SJSA1 (cell line): ENCODE results near the gene TRIM58. TPM values are rescaled to one million over a fixed set of nuclear protein-coding genes. Genes with fewer than 3 reads are reported as not detected.

ENCODE experiments used
- DNase-seq, 2 experiments: peaks; one replicate each; pipeline ENCODE4 v3.0.0-alpha.2; 2015 to 2020; ENCODE audit warnings: low spot score in 2 of 2, low read depth in 1 of 2
- H3K27ac ChIP-seq: fragments of 250-450 bp; sonication (Bioruptor Pico); 2 replicates; pipeline ENCODE4 v1.5.1; 2020; ENCODE audit warnings: mild to moderate bottlenecking, moderate library complexity
- H3K27me3 ChIP-seq: fragments of 250-450 bp; sonication (Bioruptor Pico); replicated peaks from 2 replicates; pipeline ENCODE4 v1.5.1; 2020; ENCODE audit warnings: mild to moderate bottlenecking, moderate library complexity
- H3K36me3 ChIP-seq: fragments of 250-450 bp; sonication (Bioruptor Pico); 2 replicates; pipeline ENCODE4 v1.5.1; 2020; ENCODE audit warnings: mild to moderate bottlenecking
- H3K4me1 ChIP-seq: fragments of 250-450 bp; sonication (Bioruptor Pico); replicated peaks from 2 replicates; pipeline ENCODE4 v1.6.1; 2021; ENCODE audit warnings: mild to moderate bottlenecking
- H3K4me3 ChIP-seq: fragments of 250-450 bp; sonication (Bioruptor Pico); 2 replicates; pipeline ENCODE4 v1.5.1; 2020; ENCODE audit warnings: mild to moderate bottlenecking
- H3K9me3 ChIP-seq: fragments of 250-450 bp; sonication (Bioruptor Pico); replicated peaks from 2 replicates; pipeline ENCODE4 v1.5.1; 2020; ENCODE audit warnings: mild to moderate bottlenecking
- total RNA-seq: library from RNA; depleted of rRNA; stranded (reverse); fragments of >200 nt; shearing (Covaris generic); gene quantifications from 2 replicates; pipeline ENCODE4 v1.2.3, GENCODE V29; 2014

TRIM58 gene
- total RNA-seq, 1 experiment from 2014 or later = not detected

- no peak overlapping the region for H3K27ac ChIP-seq
- no peak overlapping the region for H3K4me3 ChIP-seq
- H3K27me3 ChIP-seq = no peaks in the 10 kb centered on the region
- H3K4me1 ChIP-seq = no peaks in the 10 kb centered on the region
- H3K9me3 ChIP-seq = peaks cover 11% of the 10 kb centered on the region; the same call in 1 of the 2 replicates
- H3K36me3 ChIP-seq = no peaks in the 10 kb centered on the region
- DNase-seq = no peak
These were observed 7.4 kb upstream of the TRIM58 start for GRCh38 chr1:247849616-247850015.

DNA sequence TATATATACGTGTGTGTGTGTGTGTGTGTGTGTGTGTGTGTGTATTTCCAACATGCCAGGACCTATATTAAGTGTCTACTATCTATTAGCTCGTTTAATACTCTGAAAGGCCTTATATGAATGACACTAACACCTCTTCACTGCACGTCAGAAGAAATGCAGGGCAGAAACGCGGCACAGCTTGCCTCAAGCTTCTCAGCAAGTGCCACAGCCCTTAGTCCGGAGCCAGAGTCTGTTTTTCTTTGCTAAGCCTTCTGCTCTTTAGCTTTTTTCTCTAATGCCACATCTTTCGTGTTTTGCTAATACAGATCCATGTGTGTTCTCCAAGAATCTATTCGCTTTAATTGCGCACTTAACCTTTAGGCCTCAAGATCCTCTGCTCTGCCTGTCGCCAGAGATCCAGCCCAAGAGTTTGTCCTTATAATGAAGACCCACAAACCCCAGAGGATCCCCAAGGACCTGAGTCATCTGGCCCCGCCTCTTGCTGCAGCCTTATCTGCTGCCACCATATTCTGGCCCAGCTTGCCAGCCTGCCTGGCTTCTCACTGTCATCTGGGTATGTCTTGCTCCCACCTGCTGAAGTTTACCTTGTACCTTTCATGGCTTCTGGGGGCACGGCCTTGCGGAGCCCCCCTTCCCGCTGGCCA is 2.0 kb upstream of the TRIM58 start:
- Histone ChIP-seq H3K9me3 (peaks cover 13% of the 10 kb centered on the region; the same call in 1 of the 2 replicates), H3K36me3 (no peaks in the 10 kb centered on the region), H3K27ac (no peak overlapping the region), H3K4me3 (no peak overlapping the region), H3K27me3 (no peaks in the 10 kb centered on the region), H3K4me1 (no peaks in the 10 kb centered on the region)
- DNase-seq = no peak

DNA sequence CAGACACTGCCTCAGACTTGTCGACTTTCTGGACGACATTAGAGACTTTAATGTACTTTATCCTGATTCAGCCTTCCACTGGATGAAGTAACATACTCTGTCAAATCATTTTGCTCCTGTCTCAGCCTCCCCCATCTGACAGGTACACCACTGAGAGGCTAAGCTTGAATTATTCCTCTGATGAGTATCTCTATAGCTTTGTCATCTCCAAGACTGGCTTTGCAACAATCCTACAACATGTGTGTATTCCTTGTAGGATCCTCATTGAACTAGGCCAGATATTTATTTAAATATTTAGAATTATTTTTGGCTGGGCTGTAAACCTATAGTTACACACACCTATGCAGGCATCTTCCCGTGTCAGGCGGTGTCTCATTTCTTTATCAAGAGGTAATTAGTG is 1.1 kb upstream of the TRIM58 start:
- Histone ChIP-seq H3K9me3 (peaks cover 15% of the 10 kb centered on the region), H3K36me3 (no peaks in the 10 kb centered on the region)
- no peak for DNase-seq

GRCh38 chr1:247857985-247858619 is 1.1 kb downstream of the TRIM58 start:
- no peak for DNase-seq
- Histone ChIP-seq H3K4me3 (no peak overlapping the region), H3K27me3 (no peaks in the 10 kb centered on the region), H3K36me3 (no peaks in the 10 kb centered on the region), H3K4me1 (no peaks in the 10 kb centered on the region), H3K9me3 (peaks cover 12% of the 10 kb centered on the region), H3K27ac (no peak overlapping the region)

More for the DNA sequence above, 1.1 kb upstream of the TRIM58 start:
- no peaks in the 10 kb centered on the region for H3K27me3 ChIP-seq
- H3K4me3 ChIP-seq = no peak overlapping the region
- no peaks in the 10 kb centered on the region for H3K4me1 ChIP-seq
- no peak overlapping the region for H3K27ac ChIP-seq

GRCh38 chr1:247862756-247863155 is 5.8 kb downstream of the TRIM58 start:
- Histone ChIP-seq H3K4me3 (no peak overlapping the region), H3K4me1 (no peaks in the 10 kb centered on the region), H3K27me3 (no peaks in the 10 kb centered on the region), H3K36me3 (no peaks in the 10 kb centered on the region), H3K9me3 (peaks cover 2% of the 10 kb centered on the region; the same call in 1 of the 2 replicates), H3K27ac (no peak overlapping the region)
- DNase-seq = no peak

GRCh38 chr1:247864644-247865043 is 7.7 kb downstream of the TRIM58 start:
- Histone ChIP-seq H3K27me3 (no peaks in the 10 kb centered on the region), H3K4me3 (no peak overlapping the region), H3K27ac (no peak overlapping the region), H3K4me1 (no peaks in the 10 kb centered on the region), H3K36me3 (no peaks in the 10 kb centered on the region), H3K9me3 (peaks cover 6% of the 10 kb centered on the region)
- DNase-seq = no peak

DNA sequence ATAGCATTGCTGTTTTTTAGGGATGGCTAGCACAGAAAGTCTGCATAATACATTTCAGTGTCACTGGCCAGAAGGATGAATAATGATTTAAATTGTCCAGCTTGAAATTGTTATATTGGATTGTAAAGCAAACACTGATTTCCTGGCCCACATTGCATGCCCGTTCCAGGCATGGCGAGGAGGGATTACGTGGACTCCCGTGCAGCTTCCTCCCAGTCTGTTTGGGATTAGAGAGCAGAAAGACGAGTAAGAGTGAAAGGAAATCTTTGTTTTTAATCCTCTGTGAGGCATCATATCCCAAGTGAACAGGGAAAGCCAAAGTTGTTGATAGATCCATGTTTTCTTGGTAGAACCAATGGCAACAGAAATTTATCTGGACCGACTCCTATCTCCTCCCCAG is 8.4 kb downstream of the TRIM58 start:
- Histone ChIP-seq H3K36me3 (no peaks in the 10 kb centered on the region), H3K4me1 (no peaks in the 10 kb centered on the region), H3K27ac (no peak overlapping the region), H3K4me3 (no peak overlapping the region), H3K9me3 (peaks cover 8% of the 10 kb centered on the region), H3K27me3 (no peaks in the 10 kb centered on the region)
- DNase-seq = no peak

DNA sequence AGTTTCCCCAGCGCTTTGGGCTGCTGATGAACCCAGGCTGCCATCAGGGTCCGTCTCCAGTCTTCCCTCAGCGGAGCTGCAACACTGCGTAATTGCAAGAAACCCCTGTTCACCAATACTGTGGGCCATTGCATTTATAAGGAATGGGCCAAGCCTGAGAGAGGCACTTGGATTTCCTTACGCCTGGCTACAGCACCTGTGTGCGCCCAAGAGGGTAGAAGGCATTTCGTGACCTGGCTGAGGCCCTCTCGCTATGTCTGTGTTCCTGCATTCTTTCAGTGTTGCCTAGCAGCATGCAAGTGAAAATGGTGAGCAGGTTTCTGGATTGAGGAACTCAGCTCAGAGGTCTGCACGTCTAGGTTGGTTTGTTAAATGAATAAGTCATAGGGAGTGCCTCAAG is 26.4 kb downstream of the TRIM58 start:
- no peak overlapping the region for H3K4me3 ChIP-seq
- no peaks in the 10 kb centered on the region for H3K36me3 ChIP-seq
- H3K4me1 ChIP-seq = no peaks in the 10 kb centered on the region
- no peak for DNase-seq
- no peak overlapping the region for H3K27ac ChIP-seq
- no peaks in the 10 kb centered on the region for H3K27me3 ChIP-seq
- peaks cover 6% of the 10 kb centered on the region for H3K9me3 ChIP-seq

DNA sequence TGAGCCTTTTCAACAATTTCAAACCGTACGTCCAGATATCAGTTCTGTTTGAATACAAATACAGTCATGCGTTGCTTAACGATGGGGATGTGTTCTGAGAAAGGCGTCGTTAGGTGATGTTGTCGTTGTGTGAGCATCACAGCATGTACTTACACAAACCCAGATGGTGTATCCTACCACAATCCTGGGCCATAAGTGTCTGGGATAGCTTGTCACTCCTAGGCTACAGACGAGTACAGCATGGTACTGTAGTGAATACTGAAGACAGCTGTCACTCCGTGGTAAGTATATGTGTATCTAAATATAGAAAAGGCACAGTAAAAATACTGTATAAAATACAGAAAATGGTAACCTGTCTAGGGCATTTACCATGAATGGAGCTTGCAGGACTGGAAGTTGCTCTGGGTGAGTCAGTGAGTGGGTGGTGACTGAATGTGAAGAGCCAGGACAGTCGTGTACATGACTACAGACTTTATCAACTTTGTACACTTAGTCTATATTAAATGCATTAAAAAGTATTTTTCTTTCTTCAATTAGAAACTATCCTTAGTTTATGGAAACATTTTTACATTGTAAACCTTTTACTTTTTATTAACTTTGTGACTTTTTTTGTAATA is 27.9 kb downstream of the TRIM58 start:
- DNase-seq = no peak
- Histone ChIP-seq H3K9me3 (peaks cover 5% of the 10 kb centered on the region), H3K4me3 (no peak overlapping the region), H3K4me1 (no peaks in the 10 kb centered on the region), H3K27me3 (no peaks in the 10 kb centered on the region), H3K36me3 (no peaks in the 10 kb centered on the region), H3K27ac (no peak overlapping the region)

- Histone ChIP-seq H3K4me3 (no peak within 1 kb of the TSS), H3K9me3 (no peaks in the 10 kb centered on the region; the same call in 1 of the 2 replicates), H3K4me1 (no peaks in the 10 kb centered on the region), H3K27me3 (no peaks in the 10 kb centered on the region), H3K36me3 (no peaks in the 10 kb centered on the region), H3K27ac (no peak within 1 kb of the TSS)
- DNase-seq = no peak
These were observed 38.2 kb downstream of the TRIM58 start, which contains the start of gene OR2W3 for GRCh38 chr1:247895163-247895637. TSS of gene OR2W3 (plus strand) at chr1:247895587. CDS start at chr1:247895587, 0 bp downstream.

DNA sequence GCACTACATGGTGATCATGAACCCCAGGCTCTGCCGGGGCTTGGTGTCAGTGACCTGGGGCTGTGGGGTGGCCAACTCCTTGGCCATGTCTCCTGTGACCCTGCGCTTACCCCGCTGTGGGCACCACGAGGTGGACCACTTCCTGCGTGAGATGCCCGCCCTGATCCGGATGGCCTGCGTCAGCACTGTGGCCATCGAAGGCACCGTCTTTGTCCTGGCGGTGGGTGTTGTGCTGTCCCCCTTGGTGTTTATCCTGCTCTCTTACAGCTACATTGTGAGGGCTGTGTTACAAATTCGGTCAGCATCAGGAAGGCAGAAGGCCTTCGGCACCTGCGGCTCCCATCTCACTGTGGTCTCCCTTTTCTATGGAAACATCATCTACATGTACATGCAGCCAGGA is 39.0 kb downstream of the TRIM58 start:
- Histone ChIP-seq H3K4me1 (no peaks in the 10 kb centered on the region), H3K4me3 (no peak overlapping the region), H3K27me3 (no peaks in the 10 kb centered on the region), H3K36me3 (no peaks in the 10 kb centered on the region), H3K9me3 (no peaks in the 10 kb centered on the region; the same call in 1 of the 2 replicates), H3K27ac (no peak overlapping the region)
- no peak for DNase-seq

GRCh38 chr1:247904122-247904521 is 47.1 kb downstream of the TRIM58 start:
- Histone ChIP-seq H3K4me1 (no peaks in the 10 kb centered on the region), H3K9me3 (0 out of 2 replicates have a peak, but pooled peaks cover 12% of the 10 kb centered on the region), H3K27me3 (no peaks in the 10 kb centered on the region), H3K4me3 (no peak overlapping the region), H3K36me3 (no peaks in the 10 kb centered on the region), H3K27ac (no peak overlapping the region)
- no peak for DNase-seq

DNA sequence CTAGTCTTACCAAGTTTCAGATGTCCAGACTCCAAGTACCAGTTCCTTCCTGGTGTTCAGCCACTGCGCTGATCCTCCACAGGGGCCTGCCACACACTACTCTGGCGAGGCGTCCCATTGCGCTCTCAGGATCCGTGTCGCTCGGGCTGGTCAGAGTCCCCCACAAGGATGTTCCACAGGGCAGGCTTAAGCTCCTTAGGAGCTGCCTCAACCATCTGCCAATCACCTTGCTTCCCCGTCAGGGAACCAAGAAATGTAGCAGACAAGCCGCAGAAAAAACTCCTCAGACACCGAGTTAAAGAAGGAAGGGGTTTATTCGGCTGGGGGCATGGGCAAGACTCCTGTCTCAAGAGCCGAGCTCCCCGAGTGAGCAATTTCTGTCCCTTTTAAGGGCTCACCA is 48.2 kb downstream of the TRIM58 start:
- Histone ChIP-seq H3K4me3 (no peak overlapping the region), H3K4me1 (no peaks in the 10 kb centered on the region), H3K27me3 (no peaks in the 10 kb centered on the region), H3K27ac (no peak overlapping the region), H3K36me3 (no peaks in the 10 kb centered on the region), H3K9me3 (0 out of 2 replicates have a peak, but pooled peaks cover 12% of the 10 kb centered on the region)
- DNase-seq = no peak

- Histone ChIP-seq H3K4me1 (no peaks in the 10 kb centered on the region), H3K27ac (no peak overlapping the region), H3K4me3 (no peak overlapping the region), H3K9me3 (0 out of 2 replicates have a peak, but pooled peaks cover 14% of the 10 kb centered on the region), H3K36me3 (no peaks in the 10 kb centered on the region), H3K27me3 (no peaks in the 10 kb centered on the region)
- no peak for DNase-seq
These were observed 49.0 kb downstream of the TRIM58 start for GRCh38 chr1:247905910-247906503.
